Trophoblast cell (in vitro differentiated cells and primary cell): ENCODE measurements around the gene NBEAL2.

Experiments used
- DNase-seq, 2 donors: peaks; one replicate each; pipeline ENCODE4 v3.0.0-alpha.2; 2016
- H2AFZ ChIP-seq: 2 replicates; pipeline ENCODE4 v1.6.1; 2013; ENCODE audit warnings: low read length, moderate library complexity, mild to moderate bottlenecking; ENCODE audit not compliant: insufficient read depth, poor library complexity
- H2AK5ac ChIP-seq: 2 replicates; pipeline ENCODE4 v1.6.1; 2013; ENCODE audit warnings: mild to moderate bottlenecking, low read length
- H2BK120ac ChIP-seq: 2 replicates; pipeline ENCODE4 v1.6.1; 2013; ENCODE audit warnings: low read length, mild to moderate bottlenecking, moderate library complexity; ENCODE audit not compliant: insufficient read depth, poor library complexity
- H2BK12ac ChIP-seq: 2 replicates; pipeline ENCODE4 v1.6.1; 2013; ENCODE audit warnings: mild to moderate bottlenecking, low read length, moderate library complexity
- H2BK5ac ChIP-seq: 2 replicates; pipeline ENCODE4 v1.6.1; 2013; ENCODE audit warnings: low read length, low read depth, moderate library complexity, mild to moderate bottlenecking; ENCODE audit not compliant: poor library complexity
- H3K14ac ChIP-seq: 2 replicates; pipeline ENCODE4 v1.6.1; 2013; ENCODE audit warnings: mild to moderate bottlenecking, low read length
- H3K18ac ChIP-seq: 2 replicates; pipeline ENCODE4 v1.6.1; 2013; ENCODE audit warnings: mild to moderate bottlenecking, low read length
- H3K23ac ChIP-seq: 2 replicates; pipeline ENCODE4 v1.6.1; 2013; ENCODE audit warnings: low read length
- H3K27ac ChIP-seq: 2 replicates; pipeline ENCODE4 v1.5.1; 2013; ENCODE audit warnings: low read depth, mild to moderate bottlenecking, inconsistent platforms, low read length, moderate library complexity
- H3K27me3 ChIP-seq: 2 replicates; pipeline ENCODE4 v1.6.1; 2013; ENCODE audit warnings: inconsistent platforms, mild to moderate bottlenecking, low read length, moderate library complexity; ENCODE audit not compliant: insufficient read depth
- H3K36me3 ChIP-seq, 2 experiments: 1 replicate in 1 of 2; 2 replicates in 1 of 2; pipeline ENCODE4 v1.6.1; 2013; ENCODE audit warnings: low read length in 2 of 2, mild to moderate bottlenecking in 2 of 2, moderate library complexity in 1 of 2; ENCODE audit not compliant: insufficient read depth in 2 of 2, control insufficient read depth in 1 of 2
- H3K4ac ChIP-seq: 2 replicates; pipeline ENCODE4 v1.6.1; 2013; ENCODE audit warnings: low read depth, mild to moderate bottlenecking, low read length, moderate library complexity
- H3K4me1 ChIP-seq, 2 experiments: 1 replicate in 1 of 2; 2 replicates in 1 of 2; pipeline ENCODE4 v1.6.1; 2013; ENCODE audit warnings: low read length in 2 of 2, mild to moderate bottlenecking in 2 of 2, moderate library complexity in 1 of 2; ENCODE audit not compliant: insufficient read depth in 2 of 2, control insufficient read depth in 1 of 2
- H3K4me2 ChIP-seq: 2 replicates; pipeline ENCODE4 v1.6.1; 2013; ENCODE audit warnings: inconsistent platforms, mild to moderate bottlenecking, low read length, moderate library complexity
- H3K4me3 ChIP-seq: 2 replicates; pipeline ENCODE4 v1.5.1; 2013; ENCODE audit warnings: mild to moderate bottlenecking, low read depth, low read length, inconsistent platforms
- H3K79me1 ChIP-seq: one replicate; pipeline ENCODE4 v1.6.1; 2013; ENCODE audit warnings: low read length
- H3K79me2 ChIP-seq: 2 replicates; pipeline ENCODE4 v1.6.1; 2013; ENCODE audit warnings: low read length, mild to moderate bottlenecking; ENCODE audit not compliant: control insufficient read depth, insufficient read depth, poor library complexity
- H3K9ac ChIP-seq: 2 replicates; pipeline ENCODE4 v1.6.1; 2013; ENCODE audit warnings: mild to moderate bottlenecking, low read length
- H3K9me3 ChIP-seq: 2 replicates; pipeline ENCODE4 v1.6.1; 2013; ENCODE audit warnings: low read depth, mild to moderate bottlenecking, control low read depth, inconsistent platforms, low read length; ENCODE audit not compliant: insufficient read depth
- H4K12ac ChIP-seq: 2 replicates; pipeline ENCODE4 v1.6.1; 2013; ENCODE audit warnings: low read depth, mild to moderate bottlenecking, low read length, moderate library complexity
- H4K8ac ChIP-seq: 2 replicates; pipeline ENCODE4 v1.6.1; 2013; ENCODE audit warnings: low read depth, mild to moderate bottlenecking, low read length, moderate library complexity
- H4K91ac ChIP-seq: one replicate; pipeline ENCODE4 v1.6.1; 2013; ENCODE audit warnings: low read depth, mild to moderate bottlenecking, low read length, moderate library complexity
- WGBS: extraction: QIAGEN DNeasy Blood & Tissue Kit; methylation state at CpG from one replicate; pipeline ENCODE4 v1.1.7; 2013; ENCODE audit warnings: missing lambda C conversion rate; ENCODE audit not compliant: insufficient read length, insufficient coverage; ENCODE audit errors: extremely low coverage; 5-methylcytosine and 5-hydroxymethylcytosine counted together

NBEAL2 gene

GRCh38 chr3:46934498-46935167 is 44.8 kb upstream of the NBEAL2 start:
- no peak overlapping the region for H4K91ac ChIP-seq
- no peak overlapping the region for H3K4me3 ChIP-seq
- H2BK5ac ChIP-seq = no peak overlapping the region
- H2BK12ac ChIP-seq = peak overlapping the region; percentile 74
- H3K79me1 ChIP-seq = peaks cover 3% of the 10 kb centered on the region
- no peak overlapping the region for H4K8ac ChIP-seq
- H2BK120ac ChIP-seq = no peak overlapping the region
- peaks cover 35 to 38% of the 10 kb centered on the region in 2 experiments for H3K36me3 ChIP-seq
- no peak overlapping the region for H3K27ac ChIP-seq
- H2AFZ ChIP-seq = no peak overlapping the region
- peak overlapping the region; percentile 77 for H3K18ac ChIP-seq
- H3K4ac ChIP-seq = peak overlapping the region; percentile 22
- H3K4me1 ChIP-seq = peaks cover 39 to 40% of the 10 kb centered on the region in 2 experiments
- no peak overlapping the region for H3K4me2 ChIP-seq
- no peak overlapping the region for H3K14ac ChIP-seq
- no CpG with 5 or more reads among the region's 8 CpGs for WGBS
- no peak overlapping the region for H3K23ac ChIP-seq
- H3K27me3 ChIP-seq = no peaks in the 10 kb centered on the region
- H3K9me3 ChIP-seq = no peaks in the 10 kb centered on the region
- H2AK5ac ChIP-seq = no peak overlapping the region
- H4K12ac ChIP-seq = no peak overlapping the region
- no peak overlapping the region for H3K9ac ChIP-seq
- H3K79me2 ChIP-seq = peaks cover 3% of the 10 kb centered on the region
- DNase-seq = no peak

- H3K9me3 ChIP-seq = no peaks in the 10 kb centered on the region
- peak overlapping the region; percentile 67 for H3K4ac ChIP-seq
- H3K23ac ChIP-seq = no peak overlapping the region
- H2BK120ac ChIP-seq = peak overlapping the region; percentile 9
- peak overlapping the region; percentile 36 for H4K91ac ChIP-seq
- H3K27me3 ChIP-seq = no peaks in the 10 kb centered on the region
- H3K27ac ChIP-seq = no peak overlapping the region
- H2BK5ac ChIP-seq = peak overlapping the region; percentile 28
- H3K4me2 ChIP-seq = peak overlapping the region; percentile 13
- peak; percentile 80 to 82 for DNase-seq
- H3K14ac ChIP-seq = no peak overlapping the region
- peaks cover 3% of the 10 kb centered on the region for H3K79me1 ChIP-seq
- H4K12ac ChIP-seq = no peak overlapping the region
- no peak overlapping the region for H3K4me3 ChIP-seq
- H2BK12ac ChIP-seq = peak overlapping the region; percentile 74
- peak overlapping the region; percentile 43 for H4K8ac ChIP-seq
- peak overlapping the region; percentile 77 for H3K18ac ChIP-seq
- H3K79me2 ChIP-seq = peaks cover 3% of the 10 kb centered on the region
- peak overlapping the region; percentile 73 for H2AK5ac ChIP-seq
- H3K4me1 ChIP-seq = peaks cover 37 to 38% of the 10 kb centered on the region in 2 experiments
- H3K9ac ChIP-seq = no peak overlapping the region
- peaks cover 40 to 45% of the 10 kb centered on the region in 2 experiments for H3K36me3 ChIP-seq
- no CpG with 5 or more reads among the region's 7 CpGs for WGBS
- no peak overlapping the region for H2AFZ ChIP-seq
These were observed 44.2 kb upstream of the NBEAL2 start for GRCh38 chr3:46935168-46935858.

GRCh38 chr3:46935989-46936558 is 43.4 kb upstream of the NBEAL2 start:
- H2BK5ac ChIP-seq = no peak overlapping the region
- H3K79me1 ChIP-seq = peaks cover 3% of the 10 kb centered on the region
- H2BK120ac ChIP-seq = no peak overlapping the region
- peaks cover 29 to 30% of the 10 kb centered on the region in 2 experiments for H3K4me1 ChIP-seq
- H3K9me3 ChIP-seq = no peaks in the 10 kb centered on the region
- no peaks in the 10 kb centered on the region for H3K27me3 ChIP-seq
- no peak overlapping the region for H2BK12ac ChIP-seq
- H3K36me3 ChIP-seq = peaks cover 47 to 52% of the 10 kb centered on the region in 2 experiments
- no peak overlapping the region for H3K18ac ChIP-seq
- H3K9ac ChIP-seq = no peak overlapping the region
- H3K14ac ChIP-seq = no peak overlapping the region
- H3K4me3 ChIP-seq = no peak overlapping the region
- no peak overlapping the region for H4K12ac ChIP-seq
- H4K91ac ChIP-seq = no peak overlapping the region
- H4K8ac ChIP-seq = no peak overlapping the region
- H3K27ac ChIP-seq = peak overlapping the region; percentile 3
- H3K79me2 ChIP-seq = peaks cover 3% of the 10 kb centered on the region
- H3K4ac ChIP-seq = no peak overlapping the region
- no peak overlapping the region for H3K23ac ChIP-seq
- DNase-seq = no peak
- no peak overlapping the region for H2AFZ ChIP-seq
- WGBS = no CpG with 5 or more reads among the region's 7 CpGs
- H3K4me2 ChIP-seq = no peak overlapping the region
- H2AK5ac ChIP-seq = no peak overlapping the region

- Histone ChIP-seq H2BK12ac (no peak overlapping the region), H3K4ac (no peak overlapping the region), H3K14ac (no peak overlapping the region), H3K9me3 (no peaks in the 10 kb centered on the region), H3K79me1 (peaks cover 3% of the 10 kb centered on the region), H2BK5ac (no peak overlapping the region), H2BK120ac (no peak overlapping the region), H3K18ac (no peak overlapping the region), H2AFZ (no peak overlapping the region), H2AK5ac (no peak overlapping the region), H3K9ac (no peak overlapping the region), H3K36me3 (peaks cover 47 to 52% of the 10 kb centered on the region in 2 experiments), H4K8ac (no peak overlapping the region), H3K27ac (no peak overlapping the region), H3K27me3 (no peaks in the 10 kb centered on the region), H3K23ac (no peak overlapping the region), H4K91ac (no peak overlapping the region), H3K79me2 (peaks cover 3% of the 10 kb centered on the region), H3K4me3 (no peak overlapping the region), H4K12ac (no peak overlapping the region), H3K4me2 (no peak overlapping the region), H3K4me1 (peaks cover 23 to 24% of the 10 kb centered on the region in 2 experiments)
- no CpG with 5 or more reads among the region's 5 CpGs for WGBS
- DNase-seq = no peak
These were observed 42.7 kb upstream of the NBEAL2 start for GRCh38 chr3:46936733-46937250.
